Spleen (tissue), 7 donors: ENCODE results near the gene SERPINB2.

ENCODE experiments used
- CTCF ChIP-seq, 11 experiments: fragments of 200-600 bp in 7 of 11; fragments of 450-650 bp in 4 of 11; sonication (generic) in 4 of 11; IDR thresholded peaks in 8 of 11; conservative IDR thresholded peaks in 3 of 11; 1 replicate in 7 of 11; 2 replicates in 4 of 11; pipeline versions ENCODE4 v1.4.0 to v1.8.0; 2016 to 2021; ENCODE audit warnings: antibody characterized with exemption in 11 of 11, inconsistent platforms in 4 of 11, mild to moderate bottlenecking in 1 of 11
- POLR2A ChIP-seq, 3 donors: fragments of 450-650 bp; IDR thresholded peaks; one replicate each; pipeline ENCODE4 v1.5.1; 2017; ENCODE audit warnings: antibody characterized with exemption in 3 of 3, mild to moderate bottlenecking in 1 of 3
- POLR2AphosphoS5 ChIP-seq, 3 donors: sonication (generic); formaldehyde crosslinking; IDR thresholded peaks; one replicate each; pipeline ENCODE4 v1.5.1; 2017; ENCODE audit warnings: antibody characterized with exemption in 3 of 3
- donor health status: DM: no; HTN: no; CAD: no; lungs with moderate emphysema.
- donor health status: DM: no; HTN: no; CAD: no.
- donor health status: DM: no; HTN: no; CAD: no.

DNA sequence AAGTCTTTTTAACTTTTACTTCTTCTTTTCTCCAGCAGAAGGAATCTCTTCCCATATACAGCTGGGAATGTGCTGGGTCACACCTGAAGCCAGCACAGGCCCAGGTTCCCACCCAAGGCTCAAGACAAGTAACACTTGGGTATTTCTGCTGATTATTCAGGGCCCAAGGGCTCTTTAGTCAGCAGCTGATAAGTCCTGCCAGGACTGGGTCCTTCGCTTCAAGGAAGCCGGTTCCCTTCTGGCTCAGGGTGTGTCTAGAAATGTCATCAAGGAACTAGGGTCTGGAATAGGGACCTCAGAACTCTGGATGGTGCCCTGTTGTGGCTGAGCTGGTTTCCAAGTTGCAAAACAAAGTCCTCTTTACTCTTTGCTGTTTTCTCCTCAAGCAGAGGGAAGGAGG lies 27.0 kb upstream of the SERPINB2 start:
- no peak for TF ChIP-seq CTCF (IDR thresholded peaks at IDR 0.05 in 8 of 11, conservative IDR thresholded peaks at IDR 0.05 in 3 of 11)
- TF ChIP-seq POLR2A (IDR thresholded peaks at IDR 0.05), result no peak
- no peak for TF ChIP-seq POLR2AphosphoS5 (IDR thresholded peaks at IDR 0.05)
